Ishikawa (cell line): ENCODE measurements around the gene ETV3.

Experiments
- CREB1 ChIP-seq: IDR thresholded peaks from 2 replicates; pipeline ENCODE4 v1.6.1; 2012; ENCODE audit warnings: low read depth
- EGR1 ChIP-seq: IDR thresholded peaks from 2 replicates; pipeline ENCODE4 v1.6.1; 2012
- MAX ChIP-seq: IDR thresholded peaks from 2 replicates; pipeline ENCODE4 v1.6.1; 2012
- RAD21 ChIP-seq: IDR thresholded peaks from 2 replicates; pipeline ENCODE4 v1.6.1; 2012; ENCODE audit warnings: low read depth
- REST ChIP-seq: IDR thresholded peaks from 2 replicates; pipeline ENCODE4 v1.6.1; 2012; ENCODE audit warnings: low read depth, mild to moderate bottlenecking
- TAF1 ChIP-seq: IDR thresholded peaks from 2 replicates; pipeline ENCODE4 v1.6.1; 2012; ENCODE audit warnings: low read depth, mild to moderate bottlenecking
- TEAD4 ChIP-seq: IDR thresholded peaks from 2 replicates; pipeline ENCODE4 v1.6.1; 2012
- YY1 ChIP-seq: IDR thresholded peaks from 2 replicates; pipeline ENCODE4 v1.6.1; 2012; ENCODE audit warnings: low read depth

- no peak for TF ChIP-seq REST
- TF ChIP-seq RAD21, result no peak
- no peak for TF ChIP-seq MAX
- no peak for TF ChIP-seq TAF1
- TF ChIP-seq CREB1, result no peak
- no peak for TF ChIP-seq YY1
- TF ChIP-seq EGR1, result no peak
- no peak for TF ChIP-seq TEAD4
These were observed 17.5 kb upstream of the ETV3 start for GRCh38 chr1:157155658-157156057.
